Lung microvascular endothelial cell (primary cell): ENCODE measurements around the gene CD7. TPM values are rescaled to one million over a fixed set of nuclear protein-coding genes. Genes with fewer than 3 reads are reported as not detected.

Source experiments
- DNase-seq, 2 donors: peaks; one replicate each; pipeline versions ENCODE4 v3.0.0 to v3.0.0-alpha.2; 2010; ENCODE audit warnings: low read depth in 2 of 2
- total RNA-seq: library from RNA; depleted of rRNA; stranded (reverse); fragments of >200 nt; gene quantifications from 2 replicates; pipeline ENCODE4 v1.2.1, GENCODE V29; 2014

Gene CD7
- total RNA-seq, 1 donor from 2014 or later = under 0.01 TPM

- no peak for DNase-seq
Observed at GRCh38 chr17:82280537-82280936, 36.9 kb downstream of the CD7 start.

- no peak for DNase-seq
Observed at GRCh38 chr17:82278786-82279391, 38.5 kb downstream of the CD7 start.

- no peak for DNase-seq
Observed at GRCh38 chr17:82278308-82278707, 39.1 kb downstream of the CD7 start.

- DNase-seq = no peak
Observed at GRCh38 chr17:82277851-82278250, 39.6 kb downstream of the CD7 start.

GRCh38 chr17:82276938-82277337, 40.5 kb downstream of the CD7 start:
- no peak for DNase-seq

- DNase-seq = no peak
Observed at GRCh38 chr17:82275326-82275725, 42.1 kb downstream of the CD7 start.

GRCh38 chr17:82274134-82275020, 43.0 kb downstream of the CD7 start:
- no peak for DNase-seq

- peak; percentile 87 to 92 for DNase-seq
Observed at GRCh38 chr17:82273327-82274133, 43.9 kb downstream of the CD7 start, which contains the start of gene CSNK1D. CSNK1D (minus strand) TSS chr17:82273700; CDS start chr17:82273381, 319 bp downstream.

- DNase-seq = no peak
Observed at GRCh38 chr17:82272495-82273326, 44.7 kb downstream of the CD7 start.

- no peak for DNase-seq
Observed at GRCh38 chr17:82271401-82271800, 46.0 kb downstream of the CD7 start.

GRCh38 chr17:82270651-82271050, 46.8 kb downstream of the CD7 start:
- DNase-seq = no peak

- no peak for DNase-seq
Observed at GRCh38 chr17:82269882-82270500, 47.4 kb downstream of the CD7 start.

GRCh38 chr17:82269138-82269881, 48.1 kb downstream of the CD7 start:
- DNase-seq = no peak

- DNase-seq = peak; percentile 77 to 95
Observed at GRCh38 chr17:82267575-82268379, 49.6 kb downstream of the CD7 start.

GRCh38 chr17:82266142-82266541, 51.3 kb downstream of the CD7 start:
- DNase-seq = no peak
